BLaER1 treated with 17β-estradiol and CSF1 and Interleukin-3, amounts not matched to agents 10 nM and 100 nM (cell line): ENCODE data around the gene LRR1.
"Not testable (repeated sequence)": the region's sequence is repeated elsewhere in the genome, so short reads cannot be mapped to it uniquely, and the experiment has no call there.

ENCODE experiments used
- H3K27ac ChIP-seq, 11 experiments: shearing (Covaris generic); formaldehyde crosslinking; 2 replicates each; pipeline ENCODE4 v1.8.1; 2022
- H3K27me3 ChIP-seq, 11 experiments: shearing (Covaris generic); formaldehyde crosslinking; 2 replicates each; pipeline ENCODE4 v1.8.1; 2022
- H3K36me3 ChIP-seq, 11 experiments: shearing (Covaris generic); formaldehyde crosslinking; 2 replicates each; pipeline ENCODE4 v1.8.1; 2022
- H3K4me1 ChIP-seq, 10 experiments: shearing (Covaris generic); formaldehyde crosslinking; 2 replicates each; pipeline ENCODE4 v1.8.1; 2022
- H3K4me2 ChIP-seq, 11 experiments: shearing (Covaris generic); formaldehyde crosslinking; 2 replicates each; pipeline ENCODE4 v1.8.1; 2022
- H3K4me3 ChIP-seq, 10 experiments: shearing (Covaris generic); formaldehyde crosslinking; 2 replicates each; pipeline ENCODE4 v1.8.1; 2022
- H3K9ac ChIP-seq, 11 experiments: shearing (Covaris generic); formaldehyde crosslinking; 2 replicates each; pipeline ENCODE4 v1.8.1; 2022
- H3K9me3 ChIP-seq, 11 experiments: shearing (Covaris generic); formaldehyde crosslinking; replicated peaks in 1 of 11; 2 replicates each; pipeline ENCODE4 v1.8.1; 2022
- H4K20me1 ChIP-seq, 11 experiments: shearing (Covaris generic); formaldehyde crosslinking; 2 replicates each; pipeline ENCODE4 v1.8.1; 2022
- Cebpa-rat ChIP-seq, 11 experiments: shearing (Covaris generic); IDR thresholded peaks; 2 replicates each; pipeline ENCODE4 v1.8.1; 2022

LRR1 gene

DNA sequence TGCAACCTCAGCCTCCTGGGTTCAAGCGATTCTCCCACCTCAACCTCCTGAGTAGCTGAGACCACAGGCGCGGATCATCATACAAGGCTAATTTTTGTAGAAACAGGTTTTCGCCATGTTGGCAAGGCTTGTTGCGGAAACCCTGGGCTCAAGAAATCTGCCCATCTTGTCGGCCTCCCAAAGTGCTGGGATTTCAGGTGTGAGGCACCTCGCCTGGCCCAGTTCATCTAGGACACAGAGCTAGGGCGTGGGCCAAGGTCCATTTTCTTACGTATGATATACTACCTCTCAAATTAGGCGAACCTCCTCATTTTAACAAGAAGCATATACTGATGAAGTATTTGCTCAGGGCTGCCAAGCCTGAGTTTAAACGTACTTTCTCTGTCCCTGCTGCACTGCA lies 14.7 kb upstream of the LRR1 start:
- H3K36me3 ChIP-seq = peaks cover 44 to 65% (median 59%) of the 10 kb centered on the region in 11 experiments
- H3K27ac ChIP-seq = peak overlapping the region in 10 of 11 experiments; percentile 96 to 100 (median 98); a peak in 17 of 22 replicates
- H4K20me1 ChIP-seq = peaks cover 63 to 70% (median 66%) of the 10 kb centered on the region in 11 experiments
- peak overlapping the region; percentile 86 to 98 (median 93) for H3K4me2 ChIP-seq
- TF ChIP-seq Cebpa-rat (IDR thresholded peaks at IDR 0.05) = no peak
- no peaks in the 10 kb centered on the region for H3K27me3 ChIP-seq
- peak overlapping the region; percentile 78 to 93 (median 88); a peak in 19 of 20 replicates for H3K4me3 ChIP-seq
- no peaks in the 10 kb centered on the region for H3K9me3 ChIP-seq
- peaks cover 17 to 70% (median 34%) of the 10 kb centered on the region in 10 experiments for H3K4me1 ChIP-seq
- H3K9ac ChIP-seq = peak overlapping the region; percentile 97 to 100 (median 98)

DNA sequence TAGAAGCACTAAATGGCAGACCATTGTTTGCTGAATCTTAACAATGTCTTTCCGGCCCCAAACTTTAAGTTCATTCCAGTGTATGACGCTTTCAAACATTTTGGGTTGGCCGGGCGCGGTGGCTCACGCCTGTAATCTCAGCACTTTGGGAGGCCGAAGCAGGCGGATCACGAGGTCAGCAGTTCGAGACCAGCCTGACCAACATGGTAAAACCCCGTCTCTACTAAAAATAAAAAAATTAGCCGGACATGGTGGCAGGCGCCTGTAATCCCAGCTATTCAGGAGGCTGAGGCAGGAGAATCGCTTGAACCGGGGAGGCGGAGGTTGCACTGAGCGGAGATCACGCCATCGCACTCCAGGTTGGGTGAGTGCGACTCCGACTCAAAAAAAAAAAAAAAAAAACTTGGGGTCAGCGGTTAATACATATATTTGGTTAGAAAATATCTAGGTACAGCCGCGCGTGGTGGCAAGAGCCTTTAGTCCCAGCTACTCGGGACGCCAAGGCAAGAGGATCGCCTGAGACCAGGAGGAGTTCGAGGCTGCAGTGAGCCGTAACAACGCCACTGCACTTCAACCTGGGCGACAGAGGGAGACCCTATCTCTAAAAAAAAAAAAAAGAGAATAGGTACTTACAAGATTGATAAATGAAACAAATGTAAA lies 13.6 kb upstream of the LRR1 start:
- Histone ChIP-seq H4K20me1 (peaks cover 52 to 59% (median 55%) of the 10 kb centered on the region in 11 experiments), H3K4me1 (peaks cover 14 to 60% (median 32%) of the 10 kb centered on the region in 10 experiments), H3K36me3 (peaks cover 38 to 55% (median 51%) of the 10 kb centered on the region in 11 experiments), H3K4me3 (peak overlapping the region; percentile 78 to 93 (median 88)), H3K9ac (peak overlapping the region; percentile 97 to 100 (median 98)), H3K4me2 (peak overlapping the region; percentile 86 to 98 (median 93)), H3K27ac (peak overlapping the region; percentile 91 to 100 (median 98))
- not testable (repeated sequence) for H3K27me3 ChIP-seq, H3K9me3 ChIP-seq

DNA sequence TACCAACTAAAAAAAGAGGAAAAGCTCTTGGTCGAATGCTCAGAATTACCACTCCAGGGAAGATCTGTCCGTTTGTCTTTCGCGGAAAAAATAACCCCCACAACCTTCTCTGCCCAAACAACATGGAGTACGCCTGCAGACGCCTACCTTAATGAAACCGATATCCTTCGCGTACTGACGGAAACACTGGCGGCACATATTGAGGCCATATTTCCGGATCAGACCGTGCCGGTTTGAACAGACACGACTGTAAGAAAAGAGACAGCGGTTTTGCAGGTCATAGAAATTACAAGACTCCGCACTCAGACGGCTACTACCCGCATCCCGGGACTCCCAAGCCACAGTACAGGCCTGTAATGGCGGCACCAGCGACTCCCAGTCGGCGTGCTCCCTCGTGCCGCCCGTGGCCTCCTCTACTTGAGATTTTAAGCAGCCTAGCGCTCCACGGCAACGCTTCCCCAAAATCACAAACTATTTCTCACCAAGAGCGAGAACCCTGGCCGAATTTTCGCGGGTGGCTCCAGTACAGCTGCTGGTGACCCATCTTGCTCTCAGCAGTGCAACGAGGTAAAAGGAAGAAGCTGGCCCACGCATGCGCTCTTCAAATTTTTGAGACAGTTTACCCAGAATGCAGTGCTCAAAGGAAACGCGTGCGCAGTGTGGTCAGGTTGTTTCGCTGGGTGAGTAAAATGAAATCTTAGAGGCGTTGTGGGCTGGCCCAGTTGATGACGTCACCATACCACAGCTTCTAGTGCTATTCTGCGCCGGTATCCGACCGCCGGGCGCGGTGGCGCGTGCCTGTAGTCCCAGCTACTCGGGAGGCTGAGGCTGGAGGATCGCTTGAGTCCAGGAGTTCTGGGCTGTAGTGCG lies 12.7 kb upstream of the LRR1 start, which contains the start of gene RPS29:
Gene RPS29, minus strand, starts transcription at position 578 of the 870 bp plus-strand sequence. Its CDS starts 34 bp downstream, at position 544.
- H3K36me3 ChIP-seq = peaks cover 38 to 45% (median 44%) of the 10 kb centered on the region in 11 experiments
- H4K20me1 ChIP-seq = peaks cover 43 to 50% (median 46%) of the 10 kb centered on the region in 11 experiments
- H3K4me1 ChIP-seq = peaks cover 14 to 51% (median 29%) of the 10 kb centered on the region in 10 experiments
- no peaks in the 10 kb centered on the region for H3K27me3 ChIP-seq
- H3K9ac ChIP-seq = peak within 1 kb of the TSS; percentile 97 to 100 (median 98)
- H3K9me3 ChIP-seq = no peaks in the 10 kb centered on the region
- H3K27ac ChIP-seq = peak within 1 kb of the TSS; percentile 91 to 100 (median 98)
- H3K4me2 ChIP-seq = peak within 1 kb of the TSS; percentile 86 to 98 (median 93)
- H3K4me3 ChIP-seq = peak within 1 kb of the TSS; percentile 78 to 93 (median 88)
- no peak for TF ChIP-seq Cebpa-rat (IDR thresholded peaks at IDR 0.05)

DNA sequence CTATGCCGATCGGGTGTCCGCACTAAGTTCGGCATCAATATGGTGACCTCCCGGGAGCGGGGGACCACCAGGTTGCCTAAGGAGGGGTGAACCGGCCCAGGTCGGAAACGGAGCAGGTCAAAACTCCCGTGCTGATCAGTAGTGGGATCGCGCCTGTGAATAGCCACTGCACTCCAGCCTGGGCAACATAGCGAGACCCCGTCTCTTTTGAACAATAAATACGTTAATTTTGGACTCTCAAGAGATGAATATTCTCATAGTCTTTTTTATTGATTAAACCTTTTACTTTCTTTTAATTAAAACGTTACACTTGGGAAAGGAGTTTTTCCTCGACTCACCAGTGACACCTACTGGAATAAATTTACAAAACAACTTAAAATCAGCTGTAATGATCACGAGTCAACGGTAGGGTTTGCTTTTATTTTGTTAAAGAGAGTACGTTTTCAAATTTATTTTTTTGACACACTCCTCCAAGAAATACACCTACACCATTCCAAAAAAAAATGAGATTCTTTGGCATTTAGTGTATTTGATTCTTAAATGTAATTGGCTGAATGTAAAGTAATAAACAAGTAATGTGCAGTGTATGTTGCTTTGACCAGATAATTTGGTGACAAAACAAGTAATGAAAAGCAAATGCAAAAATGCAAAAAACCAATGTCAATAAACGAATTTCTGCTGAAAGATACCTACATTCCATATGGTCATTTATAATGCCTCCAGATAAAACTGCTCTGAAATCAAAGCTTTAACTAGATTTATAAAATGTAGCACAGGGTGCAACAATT lies 11.9 kb upstream of the LRR1 start:
- Histone ChIP-seq H3K36me3 (peaks cover 31 to 37% (median 36%) of the 10 kb centered on the region in 11 experiments), H4K20me1 (peaks cover 35 to 42% (median 38%) of the 10 kb centered on the region in 11 experiments), H3K9me3 (no peaks in the 10 kb centered on the region), H3K4me3 (peak overlapping the region; percentile 78 to 93 (median 88)), H3K27me3 (no peaks in the 10 kb centered on the region), H3K4me1 (peaks cover 14 to 43% (median 26%) of the 10 kb centered on the region in 10 experiments), H3K4me2 (peak overlapping the region in 6 of 11 experiments; percentile 33 to 62 (median 45); a peak in 8 of 22 replicates), H3K27ac (peak overlapping the region; percentile 50 to 100 (median 98); a peak in 21 of 22 replicates), H3K9ac (peak overlapping the region; percentile 25 to 100 (median 98); a peak in 20 of 22 replicates)
- no peak for TF ChIP-seq Cebpa-rat (IDR thresholded peaks at IDR 0.05)

DNA sequence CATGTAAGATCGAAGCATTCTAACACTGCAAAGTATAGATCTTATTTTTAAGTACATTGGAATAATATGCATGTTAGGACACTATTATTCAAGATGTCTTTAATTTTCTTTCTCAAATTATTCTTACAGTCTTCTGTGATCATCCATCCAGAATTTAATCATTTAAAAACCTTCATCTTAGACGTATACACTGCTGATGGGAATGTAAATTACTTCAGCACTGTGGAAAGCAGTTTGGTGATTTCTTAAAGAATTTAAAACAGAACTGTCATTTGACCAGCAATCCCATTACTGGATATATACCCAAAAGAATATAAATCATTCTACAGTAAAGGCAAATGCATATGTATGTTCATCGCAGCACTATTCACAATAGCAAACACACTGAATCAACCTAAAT lies 9.4 kb upstream of the LRR1 start:
- Histone ChIP-seq H3K4me2 (no peak overlapping the region), H3K9ac (no peak overlapping the region), H3K36me3 (peaks cover 6 to 12% (median 10%) of the 10 kb centered on the region in 11 experiments; a peak in 21 of 22 replicates), H3K9me3 (no peaks in the 10 kb centered on the region), H3K27me3 (no peaks in the 10 kb centered on the region), H3K4me3 (no peak overlapping the region), H3K27ac (no peak overlapping the region), H3K4me1 (peaks cover 2 to 18% (median 7%) of the 10 kb centered on the region in 10 experiments), H4K20me1 (peaks cover 10 to 16% (median 13%) of the 10 kb centered on the region in 11 experiments; a peak in 21 of 22 replicates)
- TF ChIP-seq Cebpa-rat (IDR thresholded peaks at IDR 0.05) = no peak

DNA sequence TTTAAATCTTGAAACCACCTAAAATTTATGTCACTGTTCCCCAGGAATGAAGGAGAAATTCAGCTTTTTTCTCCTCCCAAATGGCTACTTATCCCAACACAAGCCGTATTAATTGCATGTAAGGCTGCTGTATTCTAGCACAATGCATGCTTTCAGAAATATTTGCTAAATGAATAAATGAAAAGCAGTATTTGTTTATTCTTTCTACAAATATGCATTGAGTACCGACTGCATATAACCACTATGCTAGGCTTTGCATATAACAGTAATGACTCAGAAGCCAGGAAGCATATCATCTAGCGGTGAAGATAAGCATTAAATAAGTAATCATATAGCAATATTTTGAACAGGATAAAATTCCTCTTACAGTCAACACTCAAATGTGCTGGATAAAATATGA lies 5.7 kb upstream of the LRR1 start:
- Histone ChIP-seq H3K9ac (no peak overlapping the region), H3K27me3 (no peaks in the 10 kb centered on the region), H3K4me2 (no peak overlapping the region), H3K36me3 (no peaks in the 10 kb centered on the region), H3K4me1 (peaks cover 16 to 24% (median 18%) of the 10 kb centered on the region in 10 experiments), H3K27ac (no peak overlapping the region), H3K9me3 (no peaks in the 10 kb centered on the region), H4K20me1 (no peaks in the 10 kb centered on the region), H3K4me3 (no peak overlapping the region)
- no peak for TF ChIP-seq Cebpa-rat (IDR thresholded peaks at IDR 0.05)

DNA sequence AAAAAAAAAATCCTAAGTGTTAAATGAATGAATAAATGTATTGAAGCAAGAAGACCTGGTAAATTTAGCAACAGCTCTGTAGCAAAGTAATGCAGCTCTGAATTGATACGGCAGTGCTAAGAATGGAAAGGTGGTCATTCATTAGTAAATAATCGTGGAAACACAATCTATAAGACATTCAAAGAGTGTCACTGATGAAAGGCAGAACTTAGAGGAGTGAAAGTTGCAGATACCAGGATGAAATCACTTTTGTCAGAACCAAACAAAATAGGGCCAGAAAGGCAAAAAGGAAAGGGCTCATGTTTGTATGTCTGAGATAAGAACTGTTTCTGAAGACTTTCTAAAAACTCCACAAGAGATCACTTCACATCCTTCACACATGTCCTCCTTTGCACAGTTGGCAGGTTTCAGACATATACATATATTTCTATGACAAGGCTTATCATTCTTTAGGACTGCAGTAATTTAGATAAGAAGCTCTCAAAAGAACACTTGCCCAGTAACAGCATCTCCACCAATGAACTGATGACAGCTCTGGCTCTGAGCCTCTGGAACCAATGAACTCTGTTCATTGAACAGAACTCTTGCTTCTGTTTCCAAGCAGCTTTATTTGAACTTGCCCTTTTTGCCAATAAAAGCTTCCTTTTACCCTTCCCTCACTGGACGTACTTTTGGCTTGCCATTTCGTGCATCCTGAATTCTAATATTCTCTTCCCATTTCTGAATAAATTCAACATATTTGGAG lies 4.2 kb upstream of the LRR1 start:
- Histone ChIP-seq H3K27ac (no peak overlapping the region), H3K4me3 (no peak overlapping the region)
- TF ChIP-seq Cebpa-rat (IDR thresholded peaks at IDR 0.05) = no peak

DNA sequence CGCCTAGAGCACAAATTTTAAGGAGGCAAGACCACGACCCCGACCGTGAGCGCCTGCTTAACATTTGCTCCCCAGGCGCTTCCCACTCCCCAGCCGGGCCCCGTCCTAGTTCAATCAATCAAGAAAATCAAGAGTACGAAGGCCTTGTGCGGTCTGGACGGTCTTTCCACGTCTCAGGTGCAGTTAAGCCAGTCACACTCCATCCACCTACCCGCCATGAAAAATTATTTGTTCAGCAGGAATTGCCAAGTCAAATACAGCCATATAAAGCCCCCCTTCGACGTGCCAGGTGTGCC lies 603 bp upstream of the LRR1 start:
- Histone ChIP-seq H3K36me3 (peaks cover 9 to 24% (median 19%) of the 10 kb centered on the region in 11 experiments; a peak in 19 of 22 replicates), H3K9me3 (no peaks in the 10 kb centered on the region), H3K27ac (peak overlapping the region; percentile 96 to 100 (median 97)), H3K4me1 (peaks cover 16 to 39% (median 28%) of the 10 kb centered on the region in 10 experiments), H3K9ac (peak overlapping the region; percentile 93 to 100 (median 97)), H3K27me3 (no peaks in the 10 kb centered on the region), H4K20me1 (peaks cover 0 to 15% (median 3%) of the 10 kb centered on the region in 11 experiments; a peak in 7 of 22 replicates), H3K4me2 (peak overlapping the region; percentile 82 to 98 (median 89)), H3K4me3 (peak overlapping the region; percentile 63 to 98 (median 90))
- no peak for TF ChIP-seq Cebpa-rat (IDR thresholded peaks at IDR 0.05)

More for the DNA sequence above, 4.2 kb upstream of the LRR1 start:
- peak overlapping the region in 1 of 11 experiments; percentile 21; a peak in 1 of 22 replicates for H3K4me2 ChIP-seq
- peak overlapping the region in 1 of 11 experiments; percentile 24; a peak in 1 of 22 replicates for H3K9ac ChIP-seq
- no peaks in the 10 kb centered on the region for H3K9me3 ChIP-seq
- H3K4me1 ChIP-seq = peaks cover 16 to 26% (median 18%) of the 10 kb centered on the region in 10 experiments
- H3K27me3 ChIP-seq = no peaks in the 10 kb centered on the region
- H3K36me3 ChIP-seq = no peaks in the 10 kb centered on the region
- H4K20me1 ChIP-seq = no peaks in the 10 kb centered on the region
